CD4-positive, alpha-beta T cell treated with Interferon alpha-2 for 1 hour (primary cell): ENCODE measurements around the gene VWF.

Source experiments
- DNase-seq, 2 donors: peaks; one replicate each; pipeline ENCODE4 v3.0.0-alpha.2; 2020 to 2022

VWF gene

GRCh38 chr12:6099316-6099715, 25.2 kb downstream of the VWF start:
- DNase-seq, result no peak

- no peak for DNase-seq
These were observed 27.1 kb downstream of the VWF start for GRCh38 chr12:6097411-6097810.

GRCh38 chr12:6096527-6096926, 27.9 kb downstream of the VWF start:
- DNase-seq, result no peak

- no peak for DNase-seq
These were observed 29.2 kb downstream of the VWF start for GRCh38 chr12:6095269-6095668.

GRCh38 chr12:6093764-6094163, 30.7 kb downstream of the VWF start:
- no peak for DNase-seq

- peak in 1 of 2 donors; percentile 14 for DNase-seq
These were observed 31.4 kb downstream of the VWF start for GRCh38 chr12:6092784-6093722.

GRCh38 chr12:6091786-6092566, 32.5 kb downstream of the VWF start:
- no peak for DNase-seq

- DNase-seq, result no peak
These were observed 33.7 kb downstream of the VWF start for GRCh38 chr12:6090803-6091202.

- DNase-seq, result no peak
These were observed 35.3 kb downstream of the VWF start for GRCh38 chr12:6088921-6089747.

- no peak for DNase-seq
These were observed 38.2 kb downstream of the VWF start for GRCh38 chr12:6086316-6086715.

- no peak for DNase-seq
These were observed 38.6 kb downstream of the VWF start for GRCh38 chr12:6085841-6086240.

- no peak for DNase-seq
These were observed 39.5 kb downstream of the VWF start for GRCh38 chr12:6084969-6085450.

- DNase-seq, result no peak
These were observed 40.1 kb downstream of the VWF start for GRCh38 chr12:6084261-6084968.

- DNase-seq, result no peak
These were observed 40.9 kb downstream of the VWF start for GRCh38 chr12:6083601-6084000.

- DNase-seq, result no peak
These were observed 41.9 kb downstream of the VWF start for GRCh38 chr12:6082613-6083012.

GRCh38 chr12:6080149-6081045, 44.1 kb downstream of the VWF start:
- DNase-seq, result no peak

GRCh38 chr12:6078398-6079096, 45.9 kb downstream of the VWF start:
- DNase-seq, result no peak

GRCh38 chr12:6077692-6078083, 46.8 kb downstream of the VWF start:
- DNase-seq, result no peak

- DNase-seq, result no peak
These were observed 47.4 kb downstream of the VWF start for GRCh38 chr12:6076776-6077691.
